HCT116 (cell line): Measurements from ENCODE around the gene SERTAD1. TPM values are rescaled to one million over a fixed set of nuclear protein-coding genes. Genes with fewer than 3 reads are reported as not detected.

Experiments
- ATAC-seq: fragments of 200-7000 bp; cut with Tn5 transposase; 2 replicates; pipeline ENCODE4 v1.9.1; 2020; ENCODE audit warnings: mild to moderate bottlenecking, moderate library complexity
- BruUV-seq: library from RNA; stranded (reverse); fragments of 400-500 nt; replicated peaks from 2 replicates; lab custom pipeline; 2021; lab: Mats Ljungman, UMichigan
- CTCF ChIA-PET: fragments of 300-600 bp; sonication (Branson Sonifier 250); formaldehyde crosslinking; loops from one replicate; lab custom pipeline; 2021; ENCODE audit warnings: antibody characterized with exemption; lab: Charles Lee
- POLR2A ChIA-PET: fragments of 300-600, 350-600 bp; sonication (Branson Sonifier 250); formaldehyde crosslinking; loops from one replicate; lab custom pipeline; 2021; ENCODE audit warnings: antibody characterized with exemption; lab: Charles Lee
- RAD21 ChIA-PET, 2 experiments: fragments of 300-600 bp; sonication (Branson Sonifier 250); formaldehyde crosslinking; loops; one replicate each; lab custom pipeline; 2023; ENCODE audit warnings: low total read pairs in 2 of 2; ENCODE audit not compliant: uncharacterized antibody in 2 of 2, unreplicated experiment in 2 of 2, low non-redundant PET in 1 of 2; lab: Charles Lee
- DNase-seq: peaks from one replicate; pipeline ENCODE4 v3.0.0-alpha.2; 2010; ENCODE audit warnings: low read depth, low spot score
- H2AFZ ChIP-seq: fragments of 200-600 bp; shearing (Covaris generic), sonication (generic); 2 replicates; pipeline ENCODE4 v1.6.1; 2017; ENCODE audit warnings: low read depth, mixed run types, mixed read lengths, antibody characterized with exemption, low read length; ENCODE audit not compliant: poor library complexity, severe bottlenecking
- H3K27ac ChIP-seq: 2 replicates; pipeline ENCODE4 v1.5.1; 2012; ENCODE audit warnings: low read depth, low read length
- H3K27me3 ChIP-seq: fragments of 200-600 bp; sonication (generic); 2 replicates; pipeline ENCODE4 v1.6.1; 2016; ENCODE audit warnings: mixed run types, low read length, mixed read lengths; ENCODE audit not compliant: insufficient read depth
- H3K36me3 ChIP-seq, 2 experiments: fragments of 200-500 bp in 1 of 2; fragments of 200-600 bp in 1 of 2; sonication (Bioruptor generic) in 1 of 2; sonication (generic) in 1 of 2; 2 replicates each; pipeline versions ENCODE4 v1.5.1 to v1.6.1; 2014 to 2016; ENCODE audit warnings: low read length in 2 of 2, inconsistent platforms in 1 of 2, mixed read lengths in 1 of 2, mixed run types in 1 of 2; ENCODE audit not compliant: insufficient read depth in 2 of 2, control insufficient read depth in 1 of 2
- H3K4me1 ChIP-seq, 2 experiments: fragments of 200-600 bp in 1 of 2; sonication (generic) in 1 of 2; 2 replicates each; pipeline versions ENCODE4 v1.5.1 to v1.6.1; 2012 to 2017; ENCODE audit warnings: low read length in 2 of 2, inconsistent platforms in 1 of 2, mild to moderate bottlenecking in 1 of 2, mixed read lengths in 1 of 2, mixed run types in 1 of 2, moderate library complexity in 1 of 2; ENCODE audit not compliant: insufficient read depth in 2 of 2, control insufficient read depth in 1 of 2
- H3K4me2 ChIP-seq: fragments of 200-600 bp; sonication (generic); 2 replicates; pipeline ENCODE4 v1.6.1; 2017; ENCODE audit warnings: mixed run types, low read length, mixed read lengths
- H3K4me3 ChIP-seq, 2 experiments: fragments of 200-600 bp in 1 of 2; sonication (generic) in 1 of 2; replicated peaks in 1 of 2; 2 replicates each; pipeline ENCODE4 v1.5.1; 2011 to 2016; ENCODE audit warnings: low read length in 2 of 2, control low read depth in 1 of 2, low read depth in 1 of 2, mild to moderate bottlenecking in 1 of 2, mixed read lengths in 1 of 2, mixed run types in 1 of 2
- H3K79me2 ChIP-seq: fragments of 200-600 bp; sonication (generic); 2 replicates; pipeline ENCODE4 v1.6.1; 2017; ENCODE audit warnings: mild to moderate bottlenecking, mixed run types, low read length, moderate library complexity, mixed read lengths; ENCODE audit not compliant: insufficient read depth
- H3K9ac ChIP-seq: fragments of 200-600 bp; sonication (generic); 2 replicates; pipeline ENCODE4 v1.6.1; 2016; ENCODE audit warnings: low read length, mixed read lengths
- H3K9me2 ChIP-seq: fragments of 200-600 bp; sonication (generic), shearing (Covaris generic); 2 replicates; pipeline ENCODE4 v1.6.1; 2017; ENCODE audit warnings: mixed run types, mild to moderate bottlenecking, moderate library complexity; ENCODE audit not compliant: insufficient read depth
- H3K9me3 ChIP-seq, 2 experiments: fragments of 200-500 bp in 1 of 2; fragments of 200-600 bp in 1 of 2; sonication (Bioruptor generic) in 1 of 2; sonication (generic) in 1 of 2; 2 replicates each; pipeline ENCODE4 v1.6.1; 2014 to 2017; ENCODE audit warnings: low read length in 2 of 2, mixed read lengths in 2 of 2, inconsistent platforms in 1 of 2, low read depth in 1 of 2, mild to moderate bottlenecking in 1 of 2, mixed run types in 1 of 2, moderate library complexity in 1 of 2; ENCODE audit not compliant: control insufficient read depth in 1 of 2, insufficient read depth in 1 of 2
- H4K20me1 ChIP-seq: fragments of 200-600 bp; sonication (generic), shearing (Covaris generic); 2 replicates; pipeline ENCODE4 v1.6.1; 2017; ENCODE audit warnings: mixed run types, mild to moderate bottlenecking, moderate library complexity; ENCODE audit not compliant: insufficient read depth
- CEBPB ChIP-seq: IDR thresholded peaks from 2 replicates; pipeline ENCODE4 v1.6.1; 2012; ENCODE audit warnings: low read depth
- EGR1 ChIP-seq: IDR thresholded peaks from 2 replicates; pipeline ENCODE4 v1.6.1; 2012; ENCODE audit warnings: low read depth
- EZH2phosphoT487 ChIP-seq: fragments of 200-600 bp; IDR thresholded peaks from 2 replicates; pipeline ENCODE4 v1.6.1; 2018; ENCODE audit warnings: antibody characterized with exemption, borderline replicate concordance
- REST ChIP-seq: IDR thresholded peaks from 2 replicates; pipeline ENCODE4 v1.6.1; 2012; ENCODE audit warnings: low read depth
- SIN3A ChIP-seq: IDR thresholded peaks from 2 replicates; pipeline ENCODE4 v1.6.1; 2012; ENCODE audit warnings: low read depth
- SRF ChIP-seq: IDR thresholded peaks from 2 replicates; pipeline ENCODE4 v1.6.1; 2012; ENCODE audit warnings: low read depth
- TCF7L2 ChIP-seq: IDR thresholded peaks from 2 replicates; pipeline ENCODE4 v1.7.0; 2011; ENCODE audit warnings: borderline replicate concordance, inconsistent platforms; ENCODE audit not compliant: insufficient read depth, insufficient read length; ENCODE audit errors: extremely low read depth
- ZBTB33 ChIP-seq: IDR thresholded peaks from 2 replicates; pipeline ENCODE4 v1.6.1; 2011; ENCODE audit warnings: mild to moderate bottlenecking, low read length, moderate library complexity; ENCODE audit not compliant: insufficient replicate concordance; ENCODE audit errors: extremely low read depth
- ZNF274 ChIP-seq: fragments of 200-500 bp; sonication (Bioruptor generic); IDR thresholded peaks from 2 replicates; pipeline ENCODE4 v1.6.1; 2014; ENCODE audit warnings: mild to moderate bottlenecking, low read depth, low read length, inconsistent platforms
- intact Hi-C: fragments of 100-400 bp; cut with micrococcal nuclease; formaldehyde crosslinking; loops from 2 replicates; pipeline ENCODE4 v1.10.0; 2022
- total RNA-seq: library from RNA; stranded (reverse); gene quantifications from one replicate; pipeline ENCODE4 v1.2.1, GENCODE V29; 2021; ENCODE audit not compliant: unreplicated experiment

Gene SERTAD1
- total RNA-seq, 1 experiment from 2014 or later, result 30.3 TPM

- Histone ChIP-seq H4K20me1 (no peaks in the 10 kb centered on the region), H3K79me2 (no peaks in the 10 kb centered on the region), H3K4me2 (no peak overlapping the region), H3K4me1 (no peaks in the 10 kb centered on the region), H3K9me2 (no peaks in the 10 kb centered on the region), H3K4me3 (no peak overlapping the region), H3K9me3 (no peaks in the 10 kb centered on the region), H3K27me3 (no peaks in the 10 kb centered on the region)
- no peak for ATAC-seq
- RAD21 ChIA-PET, result no interaction called here
- intact Hi-C loops, result no loop called here
- no peak for DNase-seq
- TF ChIP-seq SIN3A (no peak), ZNF274 (no peak), SRF (no peak), ZBTB33 (no peak), EGR1 (no peak), EZH2phosphoT487 (no peak), CEBPB (no peak), REST (no peak), TCF7L2 (no peak)
- TF ChIP-seq, all 23 proteins: peak for 0
- H3K27ac ChIP-seq, result no peak overlapping the region
- no peak overlapping the region for H3K9ac ChIP-seq
- H2AFZ ChIP-seq, result no peak overlapping the region
- no peaks in the 10 kb centered on the region; a peak in 1 of 4 replicates for H3K36me3 ChIP-seq
- POLR2A ChIA-PET, result no interaction called here
- CTCF ChIA-PET, result no interaction called here
- no TSS peak for BruUV-seq
Observed at GRCh38 chr19:40374084-40374483, 51.7 kb downstream of the SERTAD1 start.
